ENCODE data around the gene FGF2. TPM values are rescaled to one million over a fixed set of nuclear protein-coding genes. Genes with fewer than 3 reads are reported as not detected.

Gene FGF2
- polyA plus RNA-seq, 1 of the 3 experiments (the other 2 are of a cell fraction) = 11.1 TPM

GRCh38 chr4:122827879-122828601 is 1.4 kb downstream of the FGF2 start (continued):
- no peak for TF ChIP-seq TEAD4 (IDR thresholded peaks at IDR 0.05; ENCODE audit: borderline replicate concordance, insufficient read depth)
- TF ChIP-seq JUND (IDR thresholded peaks at IDR 0.05) = no peak
- peak; percentile 67; the same call in 1 of the 2 replicates for TF ChIP-seq USF1 (IDR thresholded peaks at IDR 0.05; ENCODE audit: borderline replicate concordance, low read depth)
- peak; percentile 29 for TF ChIP-seq CTCF (IDR thresholded peaks at IDR 0.05)
- TF ChIP-seq MEF2A (IDR thresholded peaks at IDR 0.05; ENCODE audit: borderline replicate concordance, low read depth) = no peak

GRCh38 chr4:122830426-122831095 is 3.9 kb downstream of the FGF2 start:
- H3K79me2 ChIP-seq (ENCODE audit: insufficient read depth) = peaks cover 86% of the 10 kb centered on the region
- no peak overlapping the region for H2AFZ ChIP-seq (ENCODE audit: low read depth)
- H3K9me2 ChIP-seq = no peaks in the 10 kb centered on the region
- peaks cover 13 to 41% of the 10 kb centered on the region in 2 experiments for H3K36me3 ChIP-seq (replicated peaks in 1 of 2; ENCODE audit: control insufficient read depth in 1 of 2, insufficient read depth in 2 of 2, low read length in 1 of 2)
- H3K4me1 ChIP-seq (ENCODE audit: control insufficient read depth in 1 of 2, insufficient read depth in 2 of 2, low read depth in 1 of 2, low read length in 1 of 2) = peaks cover 5 to 11% of the 10 kb centered on the region in 2 experiments; a peak in 2 of 4 replicates
- peak overlapping the region; percentile 87 to 96; a peak in 2 of 4 replicates for H3K4me3 ChIP-seq (ENCODE audit: low read depth in 2 of 2, low read length in 1 of 2)
- H3K9ac ChIP-seq = peak overlapping the region; percentile 23; the same call in 1 of the 2 replicates
- ChIA-PET CTCF (interaction anchor here (0.6 to 1.5 kb wide), 2 partner anchors 13 to 66 kb away, joined by 3 read pairs; no protein-coding TSS in a partner anchor), POLR2A (no interaction called here)
- H3F3A ChIP-seq (replicated peaks; ENCODE audit: insufficient read depth) = peaks cover 9% of the 10 kb centered on the region
- 62% methylated on average over 5 of the region's 5 CpGs for WGBS (ENCODE audit: low lambda C conversion rate)
- no peaks in the 10 kb centered on the region for H3K27me3 ChIP-seq (ENCODE audit: insufficient read depth)
- no peak for DNase-seq
- no peaks in the 10 kb centered on the region for H3K9me3 ChIP-seq
- H4K20me1 ChIP-seq (ENCODE audit: insufficient read depth) = peaks cover 34% of the 10 kb centered on the region
- peak overlapping the region; percentile 90 for H3K4me2 ChIP-seq
- TF ChIP-seq TCF12 (IDR thresholded peaks at IDR 0.05) (no peak), RAD21 (IDR thresholded peaks at IDR 0.05; ENCODE audit: low read length) (no peak), NFIC (IDR thresholded peaks at IDR 0.05; ENCODE audit: borderline replicate concordance) (no peak), GATA2 (CRISPR knock-in tag; IDR thresholded peaks at IDR 0.05) (no peak), SIN3A (IDR thresholded peaks at IDR 0.05; ENCODE audit: borderline replicate concordance, low read depth, low read length) (no peak), ELF1 (IDR thresholded peaks at IDR 0.05) (no peak), FOSL2 (IDR thresholded peaks at IDR 0.05; ENCODE audit: borderline replicate concordance, low read depth) (no peak), JUND (IDR thresholded peaks at IDR 0.05) (no peak), MXI1 (IDR thresholded peaks at IDR 0.05; ENCODE audit: low read depth, low read length) (no peak), RFX5 (IDR thresholded peaks at IDR 0.05; ENCODE audit: low read length) (no peak), CHD2 (IDR thresholded peaks at IDR 0.05; ENCODE audit: low read length, partially characterized antibody) (no peak), CTCF (IDR thresholded peaks at IDR 0.05) (no peak), USF1 (IDR thresholded peaks at IDR 0.05; ENCODE audit: borderline replicate concordance, low read depth) (no peak)
- peak overlapping the region; percentile 17 to 44; a peak in 2 of 4 replicates for H3K27ac ChIP-seq (ENCODE audit: low read depth in 2 of 2, low read length in 1 of 2)

Measured in SK-N-SH (cell line).